ENCODE data around the gene PLEKHA6.

The PLEKHA6 gene

DNA sequence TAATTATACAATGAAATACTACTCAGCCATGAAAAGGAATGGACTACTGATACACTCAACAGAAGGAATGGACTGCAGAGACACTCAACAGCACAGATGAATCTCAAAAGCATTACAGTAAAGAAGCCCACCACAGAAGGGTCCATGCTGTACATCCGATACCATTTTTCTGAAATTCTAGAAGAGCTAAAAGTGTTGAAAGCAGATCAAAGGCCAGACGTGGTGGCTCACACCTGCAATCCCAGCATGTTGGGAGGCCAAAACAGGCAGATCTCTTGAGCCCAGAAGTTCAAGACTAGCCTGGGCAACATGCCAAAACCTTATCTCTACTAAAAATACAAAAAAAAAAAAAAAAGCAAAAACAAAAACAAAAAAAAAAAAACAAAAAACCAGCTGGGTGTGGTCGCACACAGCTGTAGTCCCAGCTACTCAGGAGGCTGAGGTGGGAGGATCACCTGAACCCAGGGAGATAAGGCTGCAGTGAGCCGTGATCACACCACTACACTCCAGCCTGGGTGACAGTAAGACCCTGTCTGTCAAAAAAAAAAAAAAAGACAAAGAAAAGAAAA is 36.4 kb upstream of the PLEKHA6 start:
- no peak for ATAC-seq
- no peak for TF ChIP-seq OSR1 (CRISPR knock-in tag; IDR thresholded peaks at IDR 0.05)
- TF ChIP-seq ZFP3 (CRISPR knock-in tag; IDR thresholded peaks at IDR 0.05): no peak
- no peak for TF ChIP-seq TSHZ2 (CRISPR knock-in tag; IDR thresholded peaks at IDR 0.05)
- no peak for TF ChIP-seq GLIS3 (CRISPR knock-in tag; IDR thresholded peaks at IDR 0.05)
- TF ChIP-seq RARB (CRISPR knock-in tag; IDR thresholded peaks at IDR 0.05): no peak
- no peak for TF ChIP-seq CSDC2 (CRISPR knock-in tag; IDR thresholded peaks at IDR 0.05)
- TF ChIP-seq ZC3H10 (CRISPR knock-in tag; IDR thresholded peaks at IDR 0.05): no peak
- TF ChIP-seq ARNTL (CRISPR knock-in tag; IDR thresholded peaks at IDR 0.05; ENCODE audit: borderline replicate concordance, low read depth): no peak
- TF ChIP-seq, protein P1, sequence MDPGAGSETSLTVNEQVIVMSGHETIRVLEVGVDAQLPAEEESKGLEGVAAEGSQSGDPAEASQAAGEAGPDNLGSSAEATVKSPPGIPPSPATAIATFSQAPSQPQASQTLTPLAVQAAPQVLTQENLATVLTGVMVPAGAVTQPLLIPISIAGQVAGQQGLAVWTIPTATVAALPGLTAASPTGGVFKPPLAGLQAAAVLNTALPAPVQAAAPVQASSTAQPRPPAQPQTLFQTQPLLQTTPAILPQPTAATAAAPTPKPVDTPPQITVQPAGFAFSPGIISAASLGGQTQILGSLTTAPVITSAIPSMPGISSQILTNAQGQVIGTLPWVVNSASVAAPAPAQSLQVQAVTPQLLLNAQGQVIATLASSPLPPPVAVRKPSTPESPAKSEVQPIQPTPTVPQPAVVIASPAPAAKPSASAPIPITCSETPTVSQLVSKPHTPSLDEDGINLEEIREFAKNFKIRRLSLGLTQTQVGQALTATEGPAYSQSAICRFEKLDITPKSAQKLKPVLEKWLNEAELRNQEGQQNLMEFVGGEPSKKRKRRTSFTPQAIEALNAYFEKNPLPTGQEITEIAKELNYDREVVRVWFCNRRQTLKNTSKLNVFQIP (CRISPR knock-in tag; IDR thresholded peaks at IDR 0.05; ENCODE audit: borderline replicate concordance, low read depth): no peak
- TF ChIP-seq PPARA (CRISPR knock-in tag; IDR thresholded peaks at IDR 0.05; ENCODE audit: borderline replicate concordance): no peak
- no peak for TF ChIP-seq ZNF70 (CRISPR knock-in tag; IDR thresholded peaks at IDR 0.05)
- TF ChIP-seq BACH2 (CRISPR knock-in tag; IDR thresholded peaks at IDR 0.05; ENCODE audit: borderline replicate concordance): no peak
- no peak for TF ChIP-seq ISL1 (CRISPR knock-in tag; IDR thresholded peaks at IDR 0.05)
- TF ChIP-seq SNAI2 (CRISPR knock-in tag; IDR thresholded peaks at IDR 0.05): no peak
- TF ChIP-seq TOX (CRISPR knock-in tag; IDR thresholded peaks at IDR 0.05; ENCODE audit: borderline replicate concordance): no peak
- no peak for TF ChIP-seq ZFP30 (CRISPR knock-in tag; IDR thresholded peaks at IDR 0.05)
- TF ChIP-seq, protein P2, sequence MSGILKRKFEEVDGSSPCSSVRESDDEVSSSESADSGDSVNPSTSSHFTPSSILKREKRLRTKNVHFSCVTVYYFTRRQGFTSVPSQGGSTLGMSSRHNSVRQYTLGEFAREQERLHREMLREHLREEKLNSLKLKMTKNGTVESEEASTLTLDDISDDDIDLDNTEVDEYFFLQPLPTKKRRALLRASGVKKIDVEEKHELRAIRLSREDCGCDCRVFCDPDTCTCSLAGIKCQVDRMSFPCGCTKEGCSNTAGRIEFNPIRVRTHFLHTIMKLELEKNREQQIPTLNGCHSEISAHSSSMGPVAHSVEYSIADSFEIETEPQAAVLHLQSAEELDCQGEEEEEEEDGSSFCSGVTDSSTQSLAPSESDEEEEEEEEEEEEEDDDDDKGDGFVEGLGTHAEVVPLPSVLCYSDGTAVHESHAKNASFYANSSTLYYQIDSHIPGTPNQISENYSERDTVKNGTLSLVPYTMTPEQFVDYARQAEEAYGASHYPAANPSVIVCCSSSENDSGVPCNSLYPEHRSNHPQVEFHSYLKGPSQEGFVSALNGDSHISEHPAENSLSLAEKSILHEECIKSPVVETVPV (CRISPR knock-in tag; IDR thresholded peaks at IDR 0.05): no peak

- TF ChIP-seq RARB (CRISPR knock-in tag; IDR thresholded peaks at IDR 0.05): no peak
- TF ChIP-seq ZNF8 (CRISPR knock-in tag; IDR thresholded peaks at IDR 0.05): no peak
- TF ChIP-seq, protein P2 (CRISPR knock-in tag; IDR thresholded peaks at IDR 0.05): no peak
- no peak for TF ChIP-seq TOX (CRISPR knock-in tag; IDR thresholded peaks at IDR 0.05; ENCODE audit: borderline replicate concordance)
- no peak for TF ChIP-seq OSR1 (CRISPR knock-in tag; IDR thresholded peaks at IDR 0.05)
- no peak for TF ChIP-seq PPARA (CRISPR knock-in tag; IDR thresholded peaks at IDR 0.05; ENCODE audit: borderline replicate concordance)
- no peak for TF ChIP-seq PATZ1 (CRISPR knock-in tag; IDR thresholded peaks at IDR 0.05; ENCODE audit: borderline replicate concordance)
- no peak for TF ChIP-seq TSHZ2 (CRISPR knock-in tag; IDR thresholded peaks at IDR 0.05)
- TF ChIP-seq, protein P1 (CRISPR knock-in tag; IDR thresholded peaks at IDR 0.05; ENCODE audit: borderline replicate concordance, low read depth): no peak
- TF ChIP-seq CREB5 (CRISPR knock-in tag; IDR thresholded peaks at IDR 0.05; ENCODE audit: low read depth): no peak
- TF ChIP-seq ZC3H10 (CRISPR knock-in tag; IDR thresholded peaks at IDR 0.05): no peak
- TF ChIP-seq GLIS3 (CRISPR knock-in tag; IDR thresholded peaks at IDR 0.05): no peak
- no peak for TF ChIP-seq ARNTL (CRISPR knock-in tag; IDR thresholded peaks at IDR 0.05; ENCODE audit: borderline replicate concordance, low read depth)
- ATAC-seq: no peak
Measured at GRCh38 chr1:204391629-204392028, 31.9 kb upstream of the PLEKHA6 start.
